ENCODE results near the gene SNRNP40.
"Not testable (repeated sequence)": the region's sequence is repeated elsewhere in the genome, so short reads cannot be mapped to it uniquely, and the experiment has no call there.

SNRNP40 gene

DNA sequence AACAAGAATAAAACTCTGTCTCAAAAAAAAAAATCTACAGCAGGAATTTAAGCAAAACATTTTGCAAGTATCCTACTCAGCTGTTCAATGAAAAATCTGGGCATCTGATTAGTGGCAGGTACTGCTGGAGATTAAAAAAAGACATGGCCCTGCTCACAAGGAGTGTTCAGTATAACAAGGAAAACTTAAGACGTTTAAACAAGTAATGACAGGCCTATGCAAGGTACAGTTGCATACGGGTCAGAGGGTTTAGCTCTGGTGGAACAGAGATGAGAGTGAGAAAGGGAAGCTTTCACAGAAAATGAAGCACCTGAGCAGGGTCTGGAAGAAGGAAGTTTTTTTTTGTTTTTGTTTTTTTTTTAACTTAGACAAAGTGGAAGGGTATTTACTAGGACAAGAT lies 23.0 kb downstream of the SNRNP40 start:
- no peak for DNase-seq

DNA sequence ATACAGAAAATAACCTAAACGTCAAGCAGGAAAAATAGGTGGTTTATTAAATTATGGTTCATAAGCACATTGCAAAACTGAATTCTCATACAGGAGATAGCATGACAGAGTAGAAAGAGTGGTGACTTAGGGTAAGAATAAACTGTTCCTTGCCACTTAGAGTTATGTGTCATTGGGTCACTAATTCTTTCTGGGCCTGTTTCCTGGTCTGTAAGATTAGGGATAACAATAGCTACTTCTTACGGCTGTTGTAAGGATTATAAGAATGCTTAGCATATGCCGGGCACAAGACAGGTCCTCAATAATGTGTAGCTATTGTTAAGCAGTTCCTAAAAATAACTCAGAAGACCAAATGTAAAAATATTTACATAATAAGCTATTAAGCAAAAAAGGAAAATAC lies 24.2 kb downstream of the SNRNP40 start:
- peak; percentile 58 for DNase-seq

DNA sequence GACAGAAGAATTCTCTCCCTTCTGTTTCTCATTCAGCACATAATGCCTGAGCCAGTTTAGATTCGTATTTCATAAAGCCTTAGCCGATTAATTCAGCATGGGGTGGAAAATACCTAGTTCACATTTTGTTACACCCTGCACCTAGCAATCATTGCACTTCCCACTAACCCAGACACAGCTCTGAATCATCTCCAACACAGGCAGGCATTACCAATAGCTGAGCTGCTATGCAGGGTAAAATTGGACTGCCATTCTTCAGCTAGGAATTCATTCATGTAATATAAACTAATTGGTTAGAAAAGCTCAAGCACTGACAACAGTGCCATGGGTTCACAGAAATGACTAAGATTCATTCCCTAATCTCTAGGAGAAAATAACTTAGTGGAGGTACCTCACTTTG lies 30.0 kb downstream of the SNRNP40 start:
- no peak for DNase-seq

GRCh38 chr1:31264790-31265386 lies 31.7 kb downstream of the SNRNP40 start:
- DNase-seq = no peak

DNA sequence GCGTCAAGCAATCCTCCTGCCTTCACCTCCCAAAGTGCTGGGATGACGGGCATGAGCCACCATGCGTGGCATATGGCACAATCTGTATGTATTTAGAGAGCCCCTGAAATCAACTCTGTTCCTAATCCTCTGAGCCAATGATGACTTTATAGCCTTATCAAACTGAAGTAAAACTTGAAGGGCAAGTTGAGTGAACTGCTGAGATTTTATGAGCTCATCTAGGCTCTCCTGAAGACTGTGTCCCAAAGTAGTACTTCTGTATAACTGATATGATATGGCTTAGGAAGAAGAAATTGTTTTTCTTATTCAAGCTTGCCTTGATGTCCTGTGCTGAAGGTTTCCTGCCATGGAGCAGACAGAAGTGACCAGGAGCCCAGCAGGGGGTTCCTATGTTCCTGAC lies 33.2 kb downstream of the SNRNP40 start:
- DNase-seq = no peak

DNA sequence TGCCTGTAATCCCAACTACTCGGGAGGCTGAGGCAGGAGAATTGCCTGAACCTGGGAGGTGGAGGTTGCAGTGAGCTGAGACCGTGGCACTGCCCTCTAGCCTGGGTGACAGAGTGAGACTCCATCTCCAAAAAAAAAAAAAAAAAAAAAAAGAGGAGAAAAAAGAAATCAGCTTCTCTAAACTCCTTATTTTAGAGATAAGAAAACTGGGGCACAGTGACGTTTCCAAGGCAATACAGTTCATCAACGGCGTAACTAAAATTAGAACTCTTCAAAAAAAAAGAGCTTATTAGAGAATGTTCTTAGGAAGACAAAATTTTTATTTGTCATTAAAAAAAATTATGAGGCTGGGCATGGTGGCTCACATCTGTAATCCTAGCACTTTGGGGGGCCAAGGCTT lies 34.2 kb downstream of the SNRNP40 start:
- DNase-seq = not testable (repeated sequence)

GRCh38 chr1:31261916-31262315 lies 34.7 kb downstream of the SNRNP40 start:
- DNase-seq = no peak

- no peak for DNase-seq
Measured at GRCh38 chr1:31259746-31260145, 36.8 kb downstream of the SNRNP40 start.

DNA sequence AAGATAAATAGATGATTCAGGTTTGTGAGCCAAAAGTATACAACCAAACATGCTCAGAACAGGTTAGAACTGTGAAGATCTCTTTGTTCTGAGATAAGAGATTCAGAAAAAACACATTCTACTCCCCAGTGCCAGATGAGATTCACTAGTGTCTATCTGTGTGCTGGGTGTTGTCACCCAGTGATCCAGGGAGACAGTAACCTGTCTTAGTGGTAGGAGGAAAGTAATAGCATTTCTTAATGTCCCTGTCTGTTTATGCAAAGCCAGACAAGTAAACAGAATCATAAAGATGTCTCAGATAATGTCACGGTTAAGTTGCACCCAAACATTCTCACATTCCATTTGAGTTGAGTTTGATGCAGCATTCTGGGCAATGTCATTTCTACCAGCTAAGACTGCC lies 38.0 kb downstream of the SNRNP40 start:
- DNase-seq = no peak

GRCh38 chr1:31257213-31257612 lies 39.4 kb downstream of the SNRNP40 start:
- DNase-seq = no peak

DNA sequence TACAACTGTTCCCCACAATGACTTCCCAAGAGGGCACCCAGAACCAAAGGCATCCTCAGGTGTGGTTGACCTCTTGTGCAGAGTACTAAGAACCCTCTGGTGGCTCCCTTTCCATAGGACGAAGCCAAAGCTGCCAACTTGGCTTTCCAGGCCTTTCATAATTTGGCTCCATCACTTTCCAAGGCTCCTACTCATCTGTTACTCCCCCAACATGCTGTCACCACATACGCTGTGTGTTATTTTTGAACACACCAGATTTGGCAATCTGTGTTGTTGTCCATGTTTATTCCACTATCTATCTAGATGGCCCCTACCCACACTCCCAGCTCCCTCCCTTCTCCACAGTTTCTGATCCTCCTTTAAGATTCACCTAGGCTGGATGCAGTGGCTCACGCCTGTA lies 46.7 kb downstream of the SNRNP40 start:
- DNase-seq = no peak

- DNase-seq = no peak
Measured at GRCh38 chr1:31248276-31248675, 48.3 kb downstream of the SNRNP40 start.

DNA sequence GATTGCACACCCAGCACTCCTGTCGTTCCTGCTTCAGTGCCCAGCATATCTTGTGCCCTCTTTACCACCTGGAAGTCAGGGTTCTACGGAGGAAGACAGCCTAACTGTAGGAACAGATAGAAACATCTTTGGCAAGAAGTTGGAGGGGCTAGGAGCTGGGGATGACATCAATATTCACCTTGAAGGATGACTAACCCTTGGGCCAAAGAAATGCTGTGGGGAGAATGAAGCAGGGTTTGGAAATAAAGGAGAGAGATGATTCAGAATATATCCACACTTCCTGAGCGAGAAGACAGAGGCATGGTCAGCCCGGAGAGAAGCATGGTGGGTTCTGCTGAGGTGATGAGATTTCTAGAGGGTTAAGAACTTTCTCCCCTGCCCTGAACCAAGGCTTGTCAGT lies 52.3 kb downstream of the SNRNP40 start:
- DNase-seq = no peak

- DNase-seq = peak; percentile 89
Measured at GRCh38 chr1:31243501-31244286, 52.9 kb downstream of the SNRNP40 start.

- DNase-seq = no peak
Measured at GRCh38 chr1:31241321-31241720, 55.3 kb downstream of the SNRNP40 start.

DNA sequence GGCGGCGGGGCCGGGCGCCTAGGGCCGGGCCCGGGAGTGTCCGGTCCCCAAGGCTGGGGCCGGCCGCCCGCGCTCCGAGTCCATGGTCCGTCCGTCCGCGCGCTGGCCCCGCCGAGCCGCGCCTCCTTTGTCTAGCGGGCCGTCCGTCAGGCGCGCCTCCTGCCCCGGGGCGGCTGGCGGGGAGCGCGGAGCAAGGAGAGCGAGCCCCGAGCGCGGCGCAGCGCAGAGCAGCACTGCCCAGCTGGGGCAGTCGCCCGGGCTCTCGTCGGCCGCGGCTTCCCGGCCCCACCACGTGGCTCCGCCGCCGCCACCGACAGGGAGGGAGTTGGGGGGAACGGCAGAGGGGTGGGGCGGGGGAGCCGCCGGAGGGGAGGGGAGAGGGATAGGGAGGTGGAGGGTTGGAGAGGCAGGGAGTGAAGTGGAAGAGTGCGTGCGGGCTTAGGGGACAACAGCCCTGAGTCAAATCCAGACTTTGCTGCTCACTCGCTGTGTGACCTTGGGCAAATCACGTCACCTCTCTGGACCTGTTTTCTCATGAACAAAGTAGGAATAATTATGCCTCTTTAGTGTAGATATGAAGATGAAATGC lies 56.8 kb downstream of the SNRNP40 start, which contains the start of gene NKAIN1:
NKAIN1 (minus strand) TSS at position 235 of the 589 bp plus-strand sequence. CDS start 340 bp downstream, outside the sequence.
- peak; percentile 76 for DNase-seq

- peak; percentile 94 for DNase-seq
Measured at GRCh38 chr1:31238986-31239613, 57.5 kb downstream of the SNRNP40 start.

- no peak for DNase-seq
Measured at GRCh38 chr1:31238612-31238985, 58.0 kb downstream of the SNRNP40 start.

DNA sequence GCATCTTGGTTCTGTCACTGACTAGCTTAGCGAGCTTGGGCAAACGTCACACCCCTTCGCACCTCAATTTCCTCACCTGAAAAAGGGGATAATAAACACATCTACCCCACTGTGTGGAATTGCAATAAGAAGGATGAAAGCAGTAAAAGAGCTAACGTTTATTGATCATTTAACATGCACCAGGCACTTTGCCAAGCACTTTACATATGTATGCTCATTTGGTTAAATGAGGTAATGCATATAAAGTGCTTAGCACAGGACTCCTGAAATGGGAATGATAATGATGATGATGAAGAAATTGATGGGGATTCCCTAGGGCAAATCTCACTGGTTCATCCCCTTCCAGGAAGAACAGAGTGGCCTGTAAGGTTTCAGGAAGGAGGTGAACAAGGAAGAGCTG lies 61.7 kb downstream of the SNRNP40 start:
- no peak for DNase-seq

DNA sequence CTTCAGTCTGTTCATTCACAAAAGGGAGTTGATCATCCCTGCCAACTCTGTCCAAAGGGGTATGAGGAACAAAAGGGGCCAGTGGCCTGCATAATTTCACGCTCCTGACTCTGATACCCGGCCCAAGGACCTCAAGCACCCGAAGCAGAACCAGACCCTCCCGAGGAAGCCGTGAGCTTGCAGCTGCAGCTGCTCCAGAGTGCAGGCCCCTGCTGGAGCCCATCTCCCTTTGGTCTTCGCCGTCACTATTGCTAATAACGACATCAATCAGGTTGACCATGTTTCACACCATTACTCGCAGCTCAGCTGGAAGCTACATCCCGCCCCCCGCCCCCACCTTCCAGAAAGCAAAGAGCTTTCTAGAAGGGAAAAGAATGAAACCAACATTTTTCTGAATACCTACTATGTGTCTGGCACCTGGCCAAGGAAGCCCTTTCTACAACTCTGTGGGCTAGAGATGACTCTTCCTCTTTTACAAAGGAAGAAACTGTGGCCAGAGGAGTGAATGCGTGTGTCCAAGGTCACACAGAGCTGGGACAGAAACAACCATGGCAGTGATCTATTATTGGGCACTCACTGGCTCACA lies 62.4 kb downstream of the SNRNP40 start:
- DNase-seq = no peak

DNA sequence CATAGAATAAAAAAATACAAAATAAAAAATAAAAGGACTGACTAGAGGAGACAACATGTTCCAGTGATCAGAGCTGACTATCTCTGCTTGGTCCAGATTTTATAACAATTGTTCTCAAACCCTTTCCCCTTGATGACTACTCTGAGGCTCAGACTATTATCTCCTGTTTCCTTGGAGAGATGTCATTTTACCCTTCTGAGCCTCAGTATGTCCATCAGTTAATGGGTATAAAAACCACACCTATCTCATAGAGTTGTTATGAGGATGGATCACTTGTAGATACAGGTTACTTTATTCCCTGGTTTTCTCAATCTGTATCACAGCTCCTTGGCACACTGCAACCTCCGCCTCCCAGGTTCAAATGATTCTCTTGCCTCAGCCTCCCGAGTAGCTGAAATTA lies 63.9 kb downstream of the SNRNP40 start:
- DNase-seq = no peak

DNA sequence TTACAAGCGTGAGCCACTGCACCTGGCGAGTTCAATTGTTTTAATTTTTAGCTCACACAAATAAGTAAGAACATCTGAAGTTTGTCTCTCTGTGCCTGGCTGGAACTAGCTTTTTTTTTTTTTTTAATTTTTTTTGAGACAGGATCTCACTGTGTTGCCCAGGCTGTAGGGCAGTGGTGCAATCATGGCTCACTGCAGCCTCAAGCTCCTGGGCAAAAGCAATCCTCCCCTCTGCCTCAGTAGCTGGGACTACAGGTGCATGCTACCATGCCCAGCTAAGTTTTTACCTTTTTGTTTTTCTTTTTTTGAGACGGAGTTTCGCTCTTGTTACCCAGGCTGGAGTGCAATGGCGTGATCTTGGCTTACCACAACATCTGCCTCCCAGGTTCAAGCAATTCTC lies 64.8 kb downstream of the SNRNP40 start:
- no peak for DNase-seq

- DNase-seq = no peak
Measured at GRCh38 chr1:31230378-31230777, 66.2 kb downstream of the SNRNP40 start.
